ENCODE data around the gene MED13L.

- TF ChIP-seq, protein P1, sequence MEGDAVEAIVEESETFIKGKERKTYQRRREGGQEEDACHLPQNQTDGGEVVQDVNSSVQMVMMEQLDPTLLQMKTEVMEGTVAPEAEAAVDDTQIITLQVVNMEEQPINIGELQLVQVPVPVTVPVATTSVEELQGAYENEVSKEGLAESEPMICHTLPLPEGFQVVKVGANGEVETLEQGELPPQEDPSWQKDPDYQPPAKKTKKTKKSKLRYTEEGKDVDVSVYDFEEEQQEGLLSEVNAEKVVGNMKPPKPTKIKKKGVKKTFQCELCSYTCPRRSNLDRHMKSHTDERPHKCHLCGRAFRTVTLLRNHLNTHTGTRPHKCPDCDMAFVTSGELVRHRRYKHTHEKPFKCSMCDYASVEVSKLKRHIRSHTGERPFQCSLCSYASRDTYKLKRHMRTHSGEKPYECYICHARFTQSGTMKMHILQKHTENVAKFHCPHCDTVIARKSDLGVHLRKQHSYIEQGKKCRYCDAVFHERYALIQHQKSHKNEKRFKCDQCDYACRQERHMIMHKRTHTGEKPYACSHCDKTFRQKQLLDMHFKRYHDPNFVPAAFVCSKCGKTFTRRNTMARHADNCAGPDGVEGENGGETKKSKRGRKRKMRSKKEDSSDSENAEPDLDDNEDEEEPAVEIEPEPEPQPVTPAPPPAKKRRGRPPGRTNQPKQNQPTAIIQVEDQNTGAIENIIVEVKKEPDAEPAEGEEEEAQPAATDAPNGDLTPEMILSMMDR (IDR thresholded peaks at IDR 0.05; ENCODE audit: borderline replicate concordance, extremely low read depth, low read length, poor library complexity, severe bottlenecking) = no peak
- no peak for TF ChIP-seq EZH2 (IDR thresholded peaks at IDR 0.05; ENCODE audit: borderline replicate concordance, low read depth, low read length, severe bottlenecking)
Measured at GRCh38 chr12:116295327-116296263, 18.1 kb upstream of the MED13L start.

Data from DND-41 (cell line).